Endometrial microvascular endothelial cells (primary cell): ENCODE results near the gene TTC23L. TPM values are rescaled to one million over a fixed set of nuclear protein-coding genes. Genes with fewer than 3 reads are reported as not detected.

Experiments
- in situ Hi-C: cut with HindIII; loops from 2 replicates; pipeline ENCODE4 v1.10.0; 2017; ENCODE audit warnings: low sequenced_read_pairs, low pct_unique_long_range_greater_than_20kb; ENCODE audit errors: inconsistent ontology term
- total RNA-seq: library from RNA; depleted of rRNA; stranded (reverse); fragments of >200 nt; gene quantifications from one replicate; pipeline ENCODE4 v1.2.3, GENCODE V29; 2015; ENCODE audit errors: inconsistent ontology term

TTC23L gene
- total RNA-seq, 1 donor from 2014 or later, result not detected

GRCh38 chr5:34865091-34865490 is 26.1 kb downstream of the TTC23L start:
- in situ Hi-C loops, result no loop called here

DNA sequence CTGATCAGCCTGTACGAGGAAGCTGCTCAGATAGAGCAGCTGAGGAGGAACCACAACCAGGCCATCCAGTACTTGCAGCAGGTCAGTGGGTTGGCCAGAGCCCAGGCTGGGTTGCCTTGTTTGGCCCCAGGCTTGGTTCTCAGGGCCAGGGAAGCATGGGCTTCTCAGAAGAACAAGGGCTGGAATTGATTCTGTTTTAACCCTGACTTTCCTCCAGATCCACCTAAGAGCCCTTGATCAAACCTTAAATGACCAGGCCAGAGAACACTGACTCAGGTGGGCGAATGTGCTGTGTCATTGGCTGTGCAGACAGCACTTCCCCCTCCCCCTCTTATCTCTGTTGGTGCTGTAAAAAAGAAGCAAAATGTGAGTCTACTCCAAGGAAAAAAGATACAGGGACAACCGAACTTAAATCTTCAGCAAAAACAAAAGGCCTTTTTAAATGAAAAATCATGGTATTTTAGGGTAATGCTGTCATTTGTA is 28.1 kb downstream of the TTC23L start:
- in situ Hi-C loops, result no loop called here

GRCh38 chr5:34867660-34868059 is 28.7 kb downstream of the TTC23L start:
- in situ Hi-C loops, result no loop called here

DNA sequence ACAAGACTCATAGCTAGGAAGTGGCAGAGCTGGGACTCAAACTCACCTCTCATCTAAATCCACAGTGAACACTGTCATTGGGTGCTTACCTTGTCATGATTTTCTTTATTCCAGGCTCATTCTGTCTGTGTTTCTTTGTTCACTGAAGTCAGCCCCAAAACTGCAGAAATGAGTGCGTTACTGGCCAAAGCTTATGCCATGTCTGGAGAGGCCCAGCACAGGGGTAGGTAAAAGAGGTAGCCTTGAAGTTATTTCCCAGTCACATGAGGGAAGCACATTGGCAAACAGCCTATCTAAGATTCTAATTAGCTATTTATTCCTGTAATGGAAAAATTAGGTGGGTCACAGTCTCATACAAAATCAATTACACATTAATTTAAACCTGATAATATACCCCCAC is 29.8 kb downstream of the TTC23L start:
- in situ Hi-C loops, result no loop called here

DNA sequence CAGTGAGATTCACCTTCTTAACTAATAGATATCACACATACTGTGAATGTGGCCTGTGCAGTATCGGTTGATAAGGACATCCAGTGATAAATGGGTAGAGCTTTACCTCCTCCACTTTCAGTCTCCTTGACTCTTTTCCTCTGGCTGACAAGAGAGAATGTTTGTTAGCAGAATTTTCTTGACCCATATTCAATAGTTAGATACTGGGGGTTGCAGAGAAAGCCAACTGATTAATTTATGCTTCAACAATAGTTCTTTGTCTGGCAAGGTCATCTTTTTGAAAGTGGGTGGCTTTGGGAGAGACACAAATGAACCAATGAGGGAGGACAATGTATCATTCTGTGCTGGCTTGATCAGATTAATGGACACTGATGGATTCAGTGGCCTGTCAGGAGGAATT is 30.3 kb downstream of the TTC23L start:
- in situ Hi-C loops, result no loop called here

- in situ Hi-C loops, result no loop called here
Observed at GRCh38 chr5:34870382-34870781, 31.4 kb downstream of the TTC23L start.

GRCh38 chr5:34876275-34876674 is 37.3 kb downstream of the TTC23L start:
- in situ Hi-C loops, result no loop called here

GRCh38 chr5:34881246-34881645 is 42.3 kb downstream of the TTC23L start:
- in situ Hi-C loops, result no loop called here

DNA sequence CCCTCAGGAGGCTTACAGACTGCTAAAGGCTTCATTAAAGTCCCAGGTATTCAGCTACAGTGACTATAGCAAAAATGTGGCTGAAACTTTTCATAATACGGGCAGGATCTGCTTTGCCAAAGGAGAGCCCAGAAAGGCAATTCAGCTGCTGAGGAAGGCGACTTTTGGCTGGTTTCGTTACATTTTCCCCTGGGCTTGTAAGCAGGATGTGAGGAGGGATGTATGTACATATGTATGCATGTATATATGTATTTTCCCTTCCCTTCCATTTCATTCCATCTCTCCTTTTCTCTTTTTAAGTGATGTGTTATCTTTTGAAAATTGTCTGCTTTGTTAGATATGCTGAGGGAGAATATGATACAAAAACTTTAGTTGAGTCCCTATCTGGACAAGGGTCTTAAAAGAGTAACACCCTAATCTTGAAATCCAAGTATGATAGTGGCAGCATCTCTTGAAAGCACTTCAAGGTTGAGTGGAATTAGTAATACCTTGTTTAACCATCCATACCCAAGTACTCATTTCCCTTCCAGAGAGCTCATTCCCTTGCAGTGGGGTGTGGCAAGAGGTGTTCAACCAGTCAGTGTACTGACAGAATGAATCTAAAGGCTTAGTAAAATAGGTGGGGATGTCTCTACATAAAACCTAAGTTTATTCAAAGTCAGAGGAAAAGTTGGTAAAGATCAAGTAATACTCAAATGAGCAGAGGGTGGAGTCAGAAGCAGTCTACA is 47.6 kb downstream of the TTC23L start:
- in situ Hi-C loops, result no loop called here

GRCh38 chr5:34889394-34889793 is 50.4 kb downstream of the TTC23L start:
- in situ Hi-C loops, result no loop called here

DNA sequence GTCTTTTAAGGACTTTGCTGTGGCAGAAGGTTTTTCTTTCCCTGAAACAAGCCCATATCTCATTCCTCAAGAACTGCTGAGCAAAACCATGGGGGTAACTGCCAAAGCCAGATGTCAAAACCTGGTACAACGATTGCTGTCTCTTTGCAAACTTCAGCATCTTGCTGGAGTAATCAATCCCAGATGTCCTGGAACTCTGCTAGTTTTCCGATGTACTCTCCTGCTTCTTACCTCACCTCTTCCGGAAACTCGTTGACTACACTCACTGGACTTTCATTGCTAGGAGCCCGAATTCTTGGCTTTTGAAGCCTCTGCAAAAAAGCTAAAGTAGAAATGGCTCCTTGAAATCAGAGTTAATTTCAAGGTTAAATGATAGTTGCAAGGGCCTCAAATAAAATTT is 53.0 kb downstream of the TTC23L start:
- in situ Hi-C loops, result no loop called here

DNA sequence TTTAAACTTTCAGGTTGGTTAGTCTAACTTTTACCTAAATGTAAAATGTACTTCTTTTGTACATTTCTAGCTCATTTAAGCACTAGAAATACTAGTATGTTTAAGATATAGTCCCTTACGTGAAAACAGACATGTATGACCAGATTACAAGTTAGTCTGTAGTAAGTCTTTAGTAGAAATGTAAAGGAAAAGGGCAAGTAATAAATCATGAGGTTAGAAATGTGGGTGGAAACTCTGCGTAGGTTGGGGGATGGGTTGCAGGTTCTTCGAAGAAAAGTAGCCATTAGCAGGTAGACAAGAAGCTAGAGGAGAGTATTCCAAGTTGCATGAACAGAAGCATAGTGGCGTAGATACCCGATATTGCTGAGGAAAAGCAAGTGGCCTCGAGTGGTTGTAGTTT is 53.5 kb downstream of the TTC23L start:
- in situ Hi-C loops, result no loop called here

DNA sequence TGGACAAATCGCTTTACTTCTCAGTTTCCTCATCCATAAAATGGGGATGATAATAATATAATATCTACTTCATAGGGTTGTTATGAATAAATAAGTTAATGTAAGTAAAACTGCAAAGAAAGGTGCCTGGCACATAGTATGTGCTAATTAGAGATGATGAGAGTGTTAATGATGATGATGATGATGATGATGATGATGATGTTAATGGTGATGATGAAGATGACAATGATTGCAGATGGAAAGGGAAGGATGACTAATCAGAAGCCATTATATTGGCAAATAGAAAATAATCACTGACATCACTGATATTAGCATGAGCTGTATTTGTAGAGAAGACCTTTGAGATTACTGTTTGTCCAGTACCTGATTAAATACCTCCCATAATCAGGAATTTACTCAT is 55.8 kb downstream of the TTC23L start:
- in situ Hi-C loops, result no loop called here

DNA sequence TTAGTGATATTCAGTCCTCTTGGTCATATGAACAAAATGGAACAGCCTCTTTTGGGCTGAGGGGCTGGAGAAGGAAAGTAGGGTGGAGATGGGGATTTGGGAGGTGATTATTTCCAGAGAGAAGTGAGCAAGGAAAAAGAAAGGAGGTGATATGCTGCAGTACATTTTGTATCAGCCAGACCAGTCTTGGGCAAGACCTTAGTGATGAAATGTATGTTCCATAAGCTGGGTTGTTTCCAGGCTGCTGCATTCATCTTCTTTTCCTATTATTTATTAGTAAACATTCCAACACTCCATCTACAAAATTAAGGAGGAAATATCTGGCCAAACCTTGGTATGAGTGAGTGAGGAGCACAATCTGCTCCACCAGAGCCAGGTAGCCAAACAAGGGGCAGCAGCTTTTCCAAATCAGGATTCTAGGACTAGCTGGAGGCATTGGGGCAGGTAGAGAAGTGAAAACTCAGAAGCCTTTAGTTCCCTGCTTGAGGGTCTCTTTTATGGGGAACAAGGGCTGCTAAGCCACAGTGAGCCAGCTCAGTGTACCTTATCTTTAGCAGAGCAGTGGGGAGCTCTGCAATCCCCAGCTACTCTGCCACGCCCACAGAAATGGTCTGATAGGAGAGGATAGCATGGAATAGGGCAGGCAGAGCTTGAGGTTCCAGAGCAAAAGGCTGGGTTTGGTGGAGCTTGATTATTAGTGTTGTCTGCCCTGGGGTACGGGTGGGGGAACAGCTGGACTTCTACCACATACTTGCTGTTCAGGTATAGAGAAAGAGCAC is 56.9 kb downstream of the TTC23L start:
- in situ Hi-C loops, result no loop called here

DNA sequence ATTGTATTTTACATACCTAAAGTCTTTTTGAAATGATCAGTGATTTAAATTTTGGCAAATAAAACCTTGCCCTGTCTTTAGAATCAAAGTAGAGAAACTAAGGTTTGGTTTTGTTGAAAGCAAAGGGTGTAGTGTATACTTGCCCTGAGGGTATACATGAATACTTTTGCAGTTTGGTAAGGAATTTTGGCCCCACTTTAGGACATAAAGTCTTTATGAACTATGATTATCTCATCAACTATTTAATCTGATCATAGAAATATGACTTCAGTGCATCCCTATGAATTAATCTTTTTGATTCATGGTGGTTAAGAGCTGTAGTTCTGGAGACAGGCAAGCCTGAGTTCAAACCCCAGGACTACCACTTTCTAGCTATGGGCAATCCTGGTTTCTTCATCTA is 58.7 kb downstream of the TTC23L start:
- in situ Hi-C loops, result no loop called here

DNA sequence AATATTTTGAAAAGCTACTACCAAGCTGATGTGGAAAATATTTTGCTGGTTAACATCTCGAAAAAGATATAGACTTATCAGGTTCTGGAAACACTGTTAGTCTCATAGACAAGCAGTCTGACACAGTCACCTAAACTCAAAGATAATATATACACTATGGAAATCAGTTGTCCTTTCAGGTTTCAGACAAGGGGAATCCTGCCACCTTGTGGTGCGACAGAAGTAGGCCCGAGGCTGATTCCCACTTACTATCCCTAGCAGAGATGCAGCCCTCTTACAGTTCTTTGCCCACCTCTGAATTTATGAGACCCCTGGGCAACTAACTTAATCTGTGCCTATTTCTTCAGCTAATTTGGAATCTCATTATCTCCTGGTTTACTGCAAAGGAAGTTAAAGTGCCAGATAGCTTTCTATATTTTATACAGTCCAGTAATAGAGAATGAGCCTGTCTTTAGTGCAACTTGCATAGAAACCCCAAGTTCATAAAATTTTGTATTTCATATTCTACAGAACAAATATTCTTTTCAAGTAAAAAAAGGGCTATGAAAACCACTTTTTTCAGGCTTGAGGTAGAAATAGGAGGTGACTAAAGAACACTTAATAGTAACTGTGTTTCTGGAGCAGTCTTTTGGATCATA is 59.4 kb downstream of the TTC23L start:
- in situ Hi-C loops, result no loop called here

DNA sequence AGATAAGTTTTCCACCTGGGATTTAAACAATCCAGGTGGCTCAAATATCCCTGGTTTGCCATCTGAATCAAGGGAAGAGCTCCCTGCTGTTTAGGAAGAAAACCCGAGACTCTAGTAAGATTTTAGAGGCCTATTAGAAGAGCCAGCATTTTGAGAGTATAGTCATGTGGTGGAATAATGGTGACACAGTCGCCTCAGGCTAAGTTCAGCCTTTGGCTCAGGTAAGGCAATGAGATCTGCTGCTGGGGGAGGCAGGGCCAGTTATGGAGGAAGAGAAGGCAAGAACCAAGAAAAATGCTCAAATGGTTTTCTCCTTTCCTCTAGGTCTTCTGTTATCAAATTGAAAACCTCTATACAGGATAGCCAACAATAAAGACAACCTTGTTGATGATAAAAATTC is 60.1 kb downstream of the TTC23L start:
- in situ Hi-C loops, result no loop called here

DNA sequence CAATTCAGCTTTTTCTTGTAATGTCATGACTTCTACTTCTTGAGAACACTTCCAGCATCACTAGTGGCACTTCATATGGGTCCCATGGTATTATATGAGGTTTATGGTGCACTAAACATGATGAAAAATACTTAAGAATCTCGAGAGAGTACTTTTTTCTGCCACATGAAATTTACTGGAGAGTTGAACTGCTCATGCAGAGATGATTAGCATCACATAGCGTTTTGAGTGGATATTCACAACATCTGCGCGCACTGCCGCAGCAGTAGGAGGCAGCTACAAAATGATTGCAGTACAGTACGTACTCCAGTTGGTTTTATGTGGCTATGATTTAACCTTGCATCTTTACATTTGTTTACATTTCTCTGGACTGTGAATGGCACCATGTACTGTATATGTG is 61.7 kb downstream of the TTC23L start:
- in situ Hi-C loops, result no loop called here

- in situ Hi-C loops, result no loop called here
Observed at GRCh38 chr5:34903260-34903659, 64.3 kb downstream of the TTC23L start.

DNA sequence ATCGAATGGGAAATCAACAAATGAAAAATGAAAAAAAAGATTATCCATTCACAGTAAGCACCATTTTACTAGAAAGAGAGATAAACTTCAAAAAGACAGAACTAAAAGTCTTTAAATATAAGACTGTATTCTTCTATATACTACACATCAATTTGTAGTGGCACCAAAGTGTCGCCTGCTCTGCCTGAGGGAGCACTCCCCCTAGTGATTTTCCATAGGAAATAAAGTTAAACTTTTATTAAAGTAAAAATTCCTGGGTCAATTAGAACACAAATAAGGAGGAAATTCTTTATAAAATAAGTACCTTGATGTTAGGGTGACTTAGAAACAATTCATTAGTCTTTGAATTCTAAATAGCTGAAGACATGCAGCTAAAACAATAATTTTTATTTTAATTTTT is 66.6 kb downstream of the TTC23L start:
- in situ Hi-C loops, result no loop called here
